ENCODE results near the gene WNK2. TPM values are rescaled to one million over a fixed set of nuclear protein-coding genes. Genes with fewer than 3 reads are reported as not detected.

Gene WNK2
- total and polyA plus RNA-seq, 7 donors = 8.1 to 58.8 (median 35.5) TPM

DNA sequence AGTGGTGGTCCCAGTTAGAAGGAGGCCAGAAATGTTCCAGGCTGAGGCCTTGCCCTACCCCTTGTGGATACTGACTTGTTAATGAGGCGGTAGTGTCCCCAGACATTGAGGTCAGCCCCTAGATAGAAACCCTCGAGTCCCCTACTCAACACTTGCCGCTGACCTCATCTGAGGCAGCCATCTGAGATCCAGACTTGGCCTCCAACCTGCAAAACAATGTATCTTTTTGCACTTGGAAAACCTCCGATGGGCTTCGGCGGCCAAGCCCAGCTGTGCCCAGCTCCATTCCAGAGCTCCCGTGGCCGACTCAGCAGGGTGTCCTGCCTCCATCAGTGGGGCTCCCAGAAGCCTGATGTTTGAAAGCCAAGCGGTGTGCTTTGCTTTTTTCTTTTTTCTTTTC is 122.1 kb downstream of the WNK2 start:
- Histone ChIP-seq H3K4me3 (peak overlapping the region; percentile 20), H3K27me3 (ENCODE audit: insufficient read depth in 3 of 3, low read length in 2 of 3) (no peaks in the 10 kb centered on the region), H3K27ac (peak overlapping the region; percentile 60), H3K36me3 (ENCODE audit: insufficient read depth in 1 of 2, low read depth in 1 of 2) (no peaks in the 10 kb centered on the region), H3K9me3 (no peaks in the 10 kb centered on the region), H3K4me1 (peaks cover 26% of the 10 kb centered on the region)
- intact Hi-C loops (cut with DNase I) = no loop called here
- WGBS, 3 donors = 19 to 27% (median 27%) methylated on average over 9 of the region's 9 CpGs
- ATAC-seq (peak in 3 of 4 donors; percentile 2 to 13 (median 2)), DNase-seq (peak in 1 of 2 donors; percentile 5)
- TF ChIP-seq, protein P1, sequence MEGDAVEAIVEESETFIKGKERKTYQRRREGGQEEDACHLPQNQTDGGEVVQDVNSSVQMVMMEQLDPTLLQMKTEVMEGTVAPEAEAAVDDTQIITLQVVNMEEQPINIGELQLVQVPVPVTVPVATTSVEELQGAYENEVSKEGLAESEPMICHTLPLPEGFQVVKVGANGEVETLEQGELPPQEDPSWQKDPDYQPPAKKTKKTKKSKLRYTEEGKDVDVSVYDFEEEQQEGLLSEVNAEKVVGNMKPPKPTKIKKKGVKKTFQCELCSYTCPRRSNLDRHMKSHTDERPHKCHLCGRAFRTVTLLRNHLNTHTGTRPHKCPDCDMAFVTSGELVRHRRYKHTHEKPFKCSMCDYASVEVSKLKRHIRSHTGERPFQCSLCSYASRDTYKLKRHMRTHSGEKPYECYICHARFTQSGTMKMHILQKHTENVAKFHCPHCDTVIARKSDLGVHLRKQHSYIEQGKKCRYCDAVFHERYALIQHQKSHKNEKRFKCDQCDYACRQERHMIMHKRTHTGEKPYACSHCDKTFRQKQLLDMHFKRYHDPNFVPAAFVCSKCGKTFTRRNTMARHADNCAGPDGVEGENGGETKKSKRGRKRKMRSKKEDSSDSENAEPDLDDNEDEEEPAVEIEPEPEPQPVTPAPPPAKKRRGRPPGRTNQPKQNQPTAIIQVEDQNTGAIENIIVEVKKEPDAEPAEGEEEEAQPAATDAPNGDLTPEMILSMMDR (IDR thresholded peaks at IDR 0.05) = no peak

DNA sequence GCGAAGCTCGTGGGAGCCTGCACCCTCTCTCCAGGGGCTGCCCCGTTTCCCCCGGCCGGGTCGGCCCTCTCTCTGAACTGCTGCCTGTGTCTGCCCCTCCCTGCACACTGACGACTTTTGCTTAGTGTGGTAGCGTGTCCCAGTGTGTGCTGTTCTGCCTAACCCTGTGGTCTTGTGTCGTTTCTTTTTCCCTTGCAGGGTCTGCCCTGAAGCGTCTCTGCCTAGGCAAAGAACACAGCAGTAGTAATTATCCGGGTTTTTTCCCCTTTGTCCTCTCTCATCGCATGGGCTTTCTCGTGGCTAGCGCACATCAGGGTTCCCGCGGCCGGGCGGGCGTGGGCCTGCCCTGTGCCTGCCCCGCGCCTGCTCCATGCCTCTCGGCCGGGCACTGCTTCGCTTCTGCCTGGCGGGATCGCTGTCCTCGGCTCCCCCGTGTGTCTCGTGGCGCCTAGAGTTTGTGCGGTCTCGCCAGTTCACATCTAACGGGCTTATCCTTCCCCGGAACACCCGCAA is 122.7 kb downstream of the WNK2 start:
- Histone ChIP-seq H3K4me1 (peaks cover 25% of the 10 kb centered on the region), H3K4me3 (no peak overlapping the region), H3K36me3 (ENCODE audit: insufficient read depth in 1 of 2, low read depth in 1 of 2) (no peaks in the 10 kb centered on the region), H3K27me3 (ENCODE audit: insufficient read depth in 3 of 3, low read length in 2 of 3) (no peaks in the 10 kb centered on the region), H3K27ac (no peak overlapping the region), H3K9me3 (no peaks in the 10 kb centered on the region)
- DNase-seq = peak in 1 of 2 donors; percentile 9
- WGBS, 3 donors = 54 to 83% (median 64%) methylated on average over 35 of the region's 35 CpGs
- intact Hi-C loops (cut with DNase I) = no loop called here
- TF ChIP-seq, protein P1 (IDR thresholded peaks at IDR 0.05) = no peak
- no peak for ATAC-seq

DNA sequence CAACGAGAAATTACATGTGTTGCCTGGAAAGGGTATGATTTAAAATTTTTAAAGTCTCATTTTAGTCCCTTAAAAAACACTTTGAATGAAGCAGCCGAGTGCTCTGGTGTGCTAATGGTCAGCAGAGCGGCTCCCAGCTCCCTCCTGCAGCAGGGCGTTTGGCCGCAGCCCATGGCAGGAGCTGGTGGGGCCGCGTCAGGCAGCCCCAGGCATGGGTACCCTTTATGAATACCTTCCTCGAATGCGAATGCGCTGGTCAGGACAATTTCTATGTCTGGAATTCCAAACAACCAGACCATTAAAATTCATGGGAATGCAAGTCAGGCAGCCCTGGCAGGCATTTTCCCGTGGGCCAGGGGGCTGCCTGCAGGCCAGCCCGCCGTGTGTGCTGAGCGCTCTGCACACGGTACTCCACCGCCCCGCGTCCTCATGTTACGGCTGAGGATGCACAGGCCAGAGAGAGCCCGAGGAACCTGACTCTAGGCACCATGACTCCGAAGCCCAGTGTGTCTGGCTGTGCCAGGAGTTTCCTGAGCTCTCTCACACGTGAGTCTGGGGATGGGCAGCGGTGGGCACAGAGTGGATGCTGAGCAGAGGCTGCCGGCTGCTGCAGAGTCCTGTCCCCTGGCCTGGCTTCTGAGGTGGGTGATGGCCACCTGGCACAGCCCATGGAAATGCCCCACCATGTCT is 123.7 kb downstream of the WNK2 start:
- WGBS, 3 donors = 84 to 89% (median 88%) methylated on average over 24 of the region's 24 CpGs
- intact Hi-C loops (cut with DNase I) = no loop called here
- ATAC-seq (no peak), DNase-seq (no peak)
- H3K27me3 ChIP-seq (ENCODE audit: insufficient read depth in 3 of 3, low read length in 2 of 3) = no peaks in the 10 kb centered on the region
- no peak overlapping the region for H3K27ac ChIP-seq
- peaks cover 25% of the 10 kb centered on the region for H3K4me1 ChIP-seq
- H3K9me3 ChIP-seq = no peaks in the 10 kb centered on the region
- no peaks in the 10 kb centered on the region for H3K36me3 ChIP-seq (ENCODE audit: insufficient read depth in 1 of 2, low read depth in 1 of 2)
- TF ChIP-seq, protein P1 (IDR thresholded peaks at IDR 0.05) = no peak
- H3K4me3 ChIP-seq = no peak overlapping the region

DNA sequence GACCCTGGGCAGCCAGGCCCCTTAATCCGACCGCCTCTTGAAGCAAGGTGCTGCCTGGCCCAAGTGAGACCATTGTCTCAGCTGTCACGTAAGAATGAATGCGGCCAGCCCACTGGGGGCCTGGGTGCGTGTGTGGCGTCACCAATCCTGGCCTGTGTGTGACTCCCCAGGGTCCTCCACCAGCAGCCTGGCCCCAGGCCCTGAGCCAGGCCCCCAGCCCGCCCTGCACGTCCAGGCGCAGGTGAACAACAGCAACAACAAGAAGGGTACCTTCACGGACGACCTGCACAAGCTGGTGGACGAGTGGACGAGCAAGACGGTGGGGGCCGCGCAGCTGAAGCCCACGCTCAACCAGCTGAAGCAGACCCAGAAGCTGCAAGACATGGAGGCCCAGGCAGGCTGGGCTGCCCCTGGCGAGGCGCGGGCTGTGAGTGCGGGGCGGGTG is 124.2 kb downstream of the WNK2 start:
- no peaks in the 10 kb centered on the region for H3K9me3 ChIP-seq
- ATAC-seq (no peak), DNase-seq (no peak)
- no peak overlapping the region for H3K4me3 ChIP-seq
- no peaks in the 10 kb centered on the region for H3K27me3 ChIP-seq (ENCODE audit: insufficient read depth in 3 of 3, low read length in 2 of 3)
- H3K27ac ChIP-seq = no peak overlapping the region
- H3K4me1 ChIP-seq = peaks cover 25% of the 10 kb centered on the region
- intact Hi-C loops (cut with DNase I) = no loop called here
- H3K36me3 ChIP-seq (ENCODE audit: insufficient read depth in 1 of 2, low read depth in 1 of 2) = no peaks in the 10 kb centered on the region
- WGBS, 3 donors = 96 to 97% (median 97%) methylated on average over 22 of the region's 22 CpGs
- TF ChIP-seq, protein P1 (IDR thresholded peaks at IDR 0.05) = no peak

Data from psoas muscle (tissue), 8 donors.